Fibroblast of villous mesenchyme (primary cell): ENCODE measurements around the gene CPO. TPM values are rescaled to one million over a fixed set of nuclear protein-coding genes. Genes with fewer than 3 reads are reported as not detected.

Experiments
- DNase-seq: peaks from one replicate; pipeline ENCODE4 v3.0.0-alpha.2; 2010; ENCODE audit warnings: low read depth
- H3K4me3 ChIP-seq: 2 replicates; pipeline ENCODE4 v1.5.1; 2011; ENCODE audit warnings: low read depth, mild to moderate bottlenecking, low read length
- total RNA-seq: library from RNA; depleted of rRNA; stranded (reverse); fragments of >200 nt; gene quantifications from 2 replicates; pipeline ENCODE4 v1.2.3, GENCODE V29; 2012
- TF ChIP-seq, protein P1 (sequence below): IDR thresholded peaks from 2 replicates; pipeline ENCODE4 v1.5.1; 2012; ENCODE audit warnings: low read depth, mild to moderate bottlenecking, low read length; ENCODE audit not compliant: insufficient read depth

The CPO gene
- total RNA-seq, 1 donor: not detected

DNA sequence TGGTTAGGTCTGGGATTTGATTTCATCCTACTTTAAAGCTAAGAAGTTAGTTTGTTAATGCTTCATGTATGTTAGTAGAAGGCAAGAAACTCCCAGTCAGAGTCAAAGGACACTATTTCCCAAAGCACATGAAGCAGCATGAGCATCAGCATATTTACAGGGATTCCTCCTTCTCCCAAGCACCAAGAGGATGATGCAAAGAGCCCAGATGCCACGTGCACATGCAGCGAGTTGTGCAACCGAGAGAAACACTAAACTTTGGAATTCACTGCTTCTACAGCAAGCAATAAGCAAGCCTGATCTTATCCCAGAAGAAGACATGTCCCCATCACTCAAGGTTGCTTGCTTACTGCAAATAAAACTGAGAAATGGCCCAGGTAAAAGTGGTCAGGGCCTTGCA lies 32.5 kb downstream of the CPO start:
- peak; percentile 94 for DNase-seq
- H3K4me3 ChIP-seq: no peak overlapping the region
- TF ChIP-seq, protein P1, sequence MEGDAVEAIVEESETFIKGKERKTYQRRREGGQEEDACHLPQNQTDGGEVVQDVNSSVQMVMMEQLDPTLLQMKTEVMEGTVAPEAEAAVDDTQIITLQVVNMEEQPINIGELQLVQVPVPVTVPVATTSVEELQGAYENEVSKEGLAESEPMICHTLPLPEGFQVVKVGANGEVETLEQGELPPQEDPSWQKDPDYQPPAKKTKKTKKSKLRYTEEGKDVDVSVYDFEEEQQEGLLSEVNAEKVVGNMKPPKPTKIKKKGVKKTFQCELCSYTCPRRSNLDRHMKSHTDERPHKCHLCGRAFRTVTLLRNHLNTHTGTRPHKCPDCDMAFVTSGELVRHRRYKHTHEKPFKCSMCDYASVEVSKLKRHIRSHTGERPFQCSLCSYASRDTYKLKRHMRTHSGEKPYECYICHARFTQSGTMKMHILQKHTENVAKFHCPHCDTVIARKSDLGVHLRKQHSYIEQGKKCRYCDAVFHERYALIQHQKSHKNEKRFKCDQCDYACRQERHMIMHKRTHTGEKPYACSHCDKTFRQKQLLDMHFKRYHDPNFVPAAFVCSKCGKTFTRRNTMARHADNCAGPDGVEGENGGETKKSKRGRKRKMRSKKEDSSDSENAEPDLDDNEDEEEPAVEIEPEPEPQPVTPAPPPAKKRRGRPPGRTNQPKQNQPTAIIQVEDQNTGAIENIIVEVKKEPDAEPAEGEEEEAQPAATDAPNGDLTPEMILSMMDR: no peak

DNA sequence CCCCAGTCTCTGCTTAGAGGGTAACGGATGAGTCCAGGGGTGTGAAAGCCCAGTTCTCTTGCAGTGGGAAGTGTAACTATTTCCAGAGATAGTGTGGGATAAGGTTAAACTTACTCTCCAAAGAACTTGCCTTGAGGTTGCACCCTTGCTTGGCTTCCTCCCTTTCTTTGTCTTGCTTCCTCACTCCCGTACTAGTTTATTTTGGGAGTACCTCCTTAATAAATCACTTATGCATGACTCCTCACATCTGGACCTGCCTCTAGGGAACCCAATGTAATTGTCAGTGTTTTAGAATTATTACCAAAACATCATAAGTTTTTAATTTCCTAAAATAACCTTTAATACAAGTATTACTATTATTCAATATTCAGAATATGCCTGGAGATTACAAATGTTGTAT lies 35.2 kb downstream of the CPO start:
- no peak overlapping the region for H3K4me3 ChIP-seq
- no peak for DNase-seq
- TF ChIP-seq, protein P1: no peak

DNA sequence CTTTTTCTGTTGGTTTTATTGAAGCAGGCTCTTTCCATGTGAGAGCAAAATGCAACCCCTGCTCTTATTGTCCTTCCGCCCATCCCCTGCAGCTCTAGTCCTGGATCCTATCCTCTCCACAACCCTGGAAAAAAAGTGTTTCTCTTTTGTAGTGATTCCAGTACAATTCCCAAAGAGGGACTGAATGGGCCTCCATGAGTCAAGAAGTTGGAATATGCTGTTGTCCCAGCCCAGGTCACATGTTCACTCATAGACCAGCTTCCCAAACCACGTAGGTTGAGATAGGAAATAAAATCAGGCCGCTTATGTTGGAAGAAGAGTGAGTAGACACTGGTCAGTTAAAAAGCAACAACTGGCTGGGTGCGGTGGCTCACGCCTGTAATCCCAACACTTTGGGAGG lies 39.4 kb downstream of the CPO start:
- H3K4me3 ChIP-seq: no peak overlapping the region
- DNase-seq: no peak
- TF ChIP-seq, protein P1: no peak

DNA sequence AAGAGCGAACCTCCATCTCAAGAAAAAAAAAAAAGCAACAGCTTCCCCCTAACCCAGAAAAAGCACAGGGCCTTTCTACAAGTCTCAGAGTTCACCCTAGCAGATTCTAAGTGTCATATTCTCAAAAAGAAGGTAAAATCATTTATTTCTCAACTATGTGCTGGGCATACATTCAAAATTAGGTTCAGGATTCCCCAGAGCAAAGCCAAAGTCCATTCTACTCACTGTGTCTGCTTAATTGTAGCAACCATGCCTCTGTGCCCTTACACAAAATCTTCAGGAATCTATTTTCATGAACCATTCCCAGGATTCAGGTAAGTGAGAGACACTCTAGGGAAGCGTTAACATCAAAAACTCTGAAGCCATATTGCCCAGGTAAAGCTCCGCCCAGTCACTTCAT lies 40.0 kb downstream of the CPO start:
- TF ChIP-seq, protein P1: no peak
- no peak overlapping the region for H3K4me3 ChIP-seq
- no peak for DNase-seq

DNA sequence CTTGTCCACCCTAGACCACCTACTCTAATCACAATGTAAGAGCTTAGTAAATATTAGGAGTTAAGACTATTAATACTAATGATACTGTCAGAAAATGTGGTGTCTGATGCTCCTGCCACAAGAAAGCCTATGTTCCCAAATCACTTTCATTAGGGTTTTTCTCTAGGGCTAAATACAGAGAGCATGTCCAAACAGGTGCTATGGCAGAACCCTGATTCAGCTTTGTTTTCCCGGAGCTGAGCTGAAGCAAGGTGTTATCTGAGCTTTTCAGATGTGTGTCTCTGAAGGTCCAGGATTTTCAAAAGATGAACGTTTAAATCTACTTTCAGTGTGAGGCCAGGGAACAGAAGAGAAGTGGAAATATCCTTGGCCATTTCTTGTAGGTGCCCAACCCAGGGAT lies 40.6 kb downstream of the CPO start:
- H3K4me3 ChIP-seq: no peak overlapping the region
- TF ChIP-seq, protein P1: no peak
- DNase-seq: no peak

DNA sequence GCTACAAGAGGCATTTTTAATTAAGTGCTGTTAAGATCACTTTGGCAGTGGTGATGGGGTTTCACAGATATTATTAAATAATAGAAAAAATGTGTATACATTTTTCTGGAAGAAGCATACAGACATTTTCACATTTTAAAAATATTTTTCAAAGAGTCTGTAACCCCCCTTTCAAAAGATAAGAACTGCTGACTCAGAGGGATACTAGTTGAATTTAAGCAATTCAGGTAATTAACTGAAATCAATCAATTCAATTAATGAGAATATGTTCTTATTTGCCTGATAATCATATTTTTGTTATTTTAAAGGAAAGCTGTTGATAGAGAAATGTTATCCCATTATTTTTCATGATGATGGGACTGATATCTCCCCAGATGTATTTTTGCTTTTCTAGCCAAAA lies 41.1 kb downstream of the CPO start:
- H3K4me3 ChIP-seq: no peak overlapping the region
- no peak for DNase-seq
- TF ChIP-seq, protein P1: no peak

DNA sequence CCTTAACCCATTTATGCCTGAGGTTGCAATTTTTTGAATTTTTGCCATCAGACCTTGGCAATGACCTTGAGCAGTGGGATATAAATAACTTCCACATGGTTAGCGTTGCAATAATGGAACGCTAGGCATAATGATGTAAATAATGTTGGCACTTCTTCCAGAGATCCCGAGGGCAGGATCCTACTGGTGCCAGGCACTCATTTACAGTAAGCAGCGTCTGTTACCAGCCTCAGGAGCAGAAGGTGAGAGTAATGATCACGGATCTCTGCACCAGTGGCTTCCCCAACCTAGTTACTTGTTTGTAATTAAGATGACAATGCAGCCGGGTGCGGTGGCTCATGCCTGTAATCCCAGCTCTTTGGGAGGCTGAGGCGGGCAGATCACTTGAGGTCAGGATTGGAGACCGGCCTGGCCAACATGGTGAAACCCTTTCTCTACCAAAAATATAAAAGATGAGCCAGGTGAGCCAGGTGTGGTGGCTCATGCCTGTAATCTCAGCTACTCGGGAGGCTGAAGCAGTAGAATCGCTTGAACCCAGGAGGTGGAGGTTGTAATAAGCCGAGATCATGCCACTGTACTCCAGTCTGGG lies 41.9 kb downstream of the CPO start:
- H3K4me3 ChIP-seq: no peak overlapping the region
- DNase-seq: no peak
- TF ChIP-seq, protein P1: no peak
